ENCODE data around the gene NOTCH1. TPM values are rescaled to one million over a fixed set of nuclear protein-coding genes. Genes with fewer than 3 reads are reported as not detected.
"Not testable (repeated sequence)": the region's sequence is repeated elsewhere in the genome, so short reads cannot be mapped to it uniquely, and the experiment has no call there.

NOTCH1 gene
- total RNA-seq, 1 experiment from 2014 or later = 37.2 TPM

DNA sequence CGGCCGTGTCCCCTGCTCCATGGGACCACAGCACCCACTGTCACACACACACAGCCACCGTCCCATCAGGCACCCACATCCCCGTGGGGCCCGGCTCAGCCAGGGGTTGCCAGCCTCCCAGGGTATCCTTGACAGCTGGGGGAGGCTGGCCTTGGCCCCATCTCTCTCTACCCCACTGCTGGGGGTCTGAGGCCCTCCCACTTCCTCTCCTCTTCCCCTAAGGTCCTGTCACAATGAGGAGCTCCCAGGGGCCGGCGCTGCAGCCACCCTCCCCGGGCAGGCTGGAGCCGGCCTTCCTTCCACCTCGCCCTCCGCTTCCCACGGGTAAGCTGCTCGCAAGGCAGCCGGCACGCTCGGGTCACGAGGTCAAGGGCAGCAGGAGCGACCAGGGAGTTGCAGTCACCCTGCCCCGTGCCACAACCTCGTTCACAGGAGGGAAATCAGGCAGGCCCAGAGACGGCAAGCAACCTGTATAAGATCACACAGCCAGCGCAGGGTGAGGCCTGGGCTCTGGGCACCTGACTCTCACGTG is 38.6 kb upstream of the NOTCH1 start:
- no peak for DNase-seq (ENCODE audit: low spot score)
- peaks cover 31% of the 10 kb centered on the region for H3K4me1 ChIP-seq (ENCODE audit: insufficient read depth, low read length, poor library complexity, severe bottlenecking)
- no peak overlapping the region for H3K27ac ChIP-seq (ENCODE audit: low read depth, low read length, poor library complexity, severe bottlenecking)
- CTCF ChIA-PET = interaction anchor here (0.5 kb wide), 1 partner anchor 195 kb away, joined by 4 read pairs; no protein-coding TSS in a partner anchor
- H3K9me3 ChIP-seq (ENCODE audit: low read depth, low read length, poor library complexity, severe bottlenecking) = no peaks in the 10 kb centered on the region
- H3K27me3 ChIP-seq (replicated peaks; ENCODE audit: insufficient read depth, low read depth, low read length, poor library complexity) = no peaks in the 10 kb centered on the region
- H3K36me3 ChIP-seq (ENCODE audit: insufficient read depth, low read length, poor library complexity, severe bottlenecking) = no peaks in the 10 kb centered on the region
- no TSS peak for BruUV-seq (replicated peaks)
- TF ChIP-seq EZH2 (IDR thresholded peaks at IDR 0.05; ENCODE audit: borderline replicate concordance, low read depth, low read length, poor library complexity, severe bottlenecking) = no peak
- TF ChIP-seq, protein P1, sequence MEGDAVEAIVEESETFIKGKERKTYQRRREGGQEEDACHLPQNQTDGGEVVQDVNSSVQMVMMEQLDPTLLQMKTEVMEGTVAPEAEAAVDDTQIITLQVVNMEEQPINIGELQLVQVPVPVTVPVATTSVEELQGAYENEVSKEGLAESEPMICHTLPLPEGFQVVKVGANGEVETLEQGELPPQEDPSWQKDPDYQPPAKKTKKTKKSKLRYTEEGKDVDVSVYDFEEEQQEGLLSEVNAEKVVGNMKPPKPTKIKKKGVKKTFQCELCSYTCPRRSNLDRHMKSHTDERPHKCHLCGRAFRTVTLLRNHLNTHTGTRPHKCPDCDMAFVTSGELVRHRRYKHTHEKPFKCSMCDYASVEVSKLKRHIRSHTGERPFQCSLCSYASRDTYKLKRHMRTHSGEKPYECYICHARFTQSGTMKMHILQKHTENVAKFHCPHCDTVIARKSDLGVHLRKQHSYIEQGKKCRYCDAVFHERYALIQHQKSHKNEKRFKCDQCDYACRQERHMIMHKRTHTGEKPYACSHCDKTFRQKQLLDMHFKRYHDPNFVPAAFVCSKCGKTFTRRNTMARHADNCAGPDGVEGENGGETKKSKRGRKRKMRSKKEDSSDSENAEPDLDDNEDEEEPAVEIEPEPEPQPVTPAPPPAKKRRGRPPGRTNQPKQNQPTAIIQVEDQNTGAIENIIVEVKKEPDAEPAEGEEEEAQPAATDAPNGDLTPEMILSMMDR (conservative IDR thresholded peaks at IDR 0.05; ENCODE audit: low read depth, low read length) = no peak
- POLR2A ChIA-PET (ENCODE audit: low non-redundant PET) = no interaction called here
- intact Hi-C loops (cut with micrococcal nuclease; ENCODE audit: unreplicated experiment) = no loop called here
- no peak overlapping the region for H3K4me3 ChIP-seq (ENCODE audit: low read depth, low read length, poor library complexity, severe bottlenecking)

DNA sequence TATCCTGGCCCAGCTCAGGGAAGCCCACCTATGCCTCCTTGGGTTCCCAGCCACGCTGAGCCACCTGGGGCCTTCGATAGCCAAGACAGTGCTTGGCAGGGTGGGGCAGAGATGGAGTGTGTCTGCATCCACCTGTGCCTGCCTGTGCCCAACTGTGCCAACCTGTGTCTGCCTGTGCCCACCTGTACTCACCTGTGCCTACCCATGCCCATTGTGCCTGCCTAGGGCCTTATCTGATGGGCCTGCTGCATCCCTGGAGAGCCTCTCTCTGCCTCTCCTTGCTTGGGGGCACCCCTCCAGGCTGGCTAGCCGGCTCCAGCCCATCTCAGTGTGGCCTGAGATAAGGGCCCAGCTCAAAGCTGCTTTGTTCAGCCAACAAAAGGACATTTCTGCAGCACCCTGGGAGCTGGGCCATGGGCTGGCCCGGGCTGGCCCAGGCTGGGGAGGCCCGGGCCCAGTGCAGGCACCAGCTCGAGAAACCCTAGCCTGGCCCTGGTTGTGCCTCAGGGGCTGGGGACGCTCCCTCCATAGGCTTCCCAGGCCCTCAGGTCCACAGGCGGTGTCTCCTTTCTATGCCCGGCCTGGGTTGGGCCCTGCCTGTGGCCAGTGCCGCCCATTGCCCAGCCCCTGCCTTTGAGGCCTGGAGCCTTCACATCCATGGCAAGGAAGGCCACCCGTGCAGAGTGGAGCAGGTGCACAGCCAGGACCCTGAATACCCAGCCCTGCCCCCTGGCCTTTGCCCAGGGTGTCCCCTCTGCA is 37.3 kb upstream of the NOTCH1 start:
- intact Hi-C loops (cut with micrococcal nuclease; ENCODE audit: unreplicated experiment) = no loop called here
- CTCF ChIA-PET = no interaction called here
- Histone ChIP-seq H3K36me3 (ENCODE audit: insufficient read depth, low read length, poor library complexity, severe bottlenecking) (no peaks in the 10 kb centered on the region), H3K4me1 (ENCODE audit: insufficient read depth, low read length, poor library complexity, severe bottlenecking) (peaks cover 19% of the 10 kb centered on the region), H3K9me3 (ENCODE audit: low read depth, low read length, poor library complexity, severe bottlenecking) (no peaks in the 10 kb centered on the region), H3K27ac (ENCODE audit: low read depth, low read length, poor library complexity, severe bottlenecking) (no peak overlapping the region), H3K27me3 (replicated peaks; ENCODE audit: insufficient read depth, low read depth, low read length, poor library complexity) (no peaks in the 10 kb centered on the region), H3K4me3 (ENCODE audit: low read depth, low read length, poor library complexity, severe bottlenecking) (no peak overlapping the region)
- POLR2A ChIA-PET (ENCODE audit: low non-redundant PET) = no interaction called here
- no TSS peak for BruUV-seq (replicated peaks)
- TF ChIP-seq EZH2 (IDR thresholded peaks at IDR 0.05; ENCODE audit: borderline replicate concordance, low read depth, low read length, poor library complexity, severe bottlenecking) = no peak
- TF ChIP-seq, protein P1 (conservative IDR thresholded peaks at IDR 0.05; ENCODE audit: low read depth, low read length) = no peak
- no peak for DNase-seq (ENCODE audit: low spot score)

DNA sequence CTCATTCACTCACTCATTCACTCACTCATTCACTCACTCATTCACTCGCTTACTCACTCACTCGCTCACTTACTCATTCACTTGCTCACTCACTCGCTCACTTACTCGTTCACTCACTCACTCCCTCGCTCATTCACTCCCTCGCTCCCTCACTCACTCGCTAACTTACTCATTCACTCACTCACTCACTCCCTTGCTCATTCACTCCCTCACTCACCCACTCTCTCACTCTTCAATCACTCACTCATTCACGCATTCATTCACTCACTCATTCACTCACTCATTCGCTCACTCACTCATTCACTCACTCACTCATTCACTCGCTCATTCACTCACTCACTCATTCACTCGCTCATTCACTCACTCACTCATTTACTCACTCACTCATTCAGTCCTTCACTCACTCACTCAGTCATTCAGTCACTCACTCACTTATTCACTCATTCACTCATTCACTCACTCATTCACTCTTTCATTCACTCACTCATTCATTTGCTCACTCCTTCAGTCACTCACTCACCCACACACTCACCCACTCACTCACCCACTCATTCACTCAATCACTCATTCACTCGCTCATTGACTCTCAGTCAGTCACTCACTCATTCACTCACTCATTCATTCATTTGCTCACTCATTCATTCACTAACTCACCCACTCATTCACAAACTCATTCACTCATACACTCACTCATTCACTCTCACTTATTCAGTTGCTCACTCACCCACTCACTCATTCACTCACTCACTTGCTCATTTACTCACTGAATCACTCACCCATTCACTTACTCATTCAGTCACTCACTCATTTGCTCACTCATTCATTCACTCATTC is 36.0 kb upstream of the NOTCH1 start:
- BruUV-seq (replicated peaks) = no TSS peak
- Histone ChIP-seq H3K36me3 (ENCODE audit: insufficient read depth, low read length, poor library complexity, severe bottlenecking) (no peaks in the 10 kb centered on the region), H3K9me3 (ENCODE audit: low read depth, low read length, poor library complexity, severe bottlenecking) (no peaks in the 10 kb centered on the region), H3K27me3 (replicated peaks; ENCODE audit: insufficient read depth, low read depth, low read length, poor library complexity) (no peaks in the 10 kb centered on the region), H3K4me3 (ENCODE audit: low read depth, low read length, poor library complexity, severe bottlenecking) (no peak overlapping the region), H3K27ac (ENCODE audit: low read depth, low read length, poor library complexity, severe bottlenecking) (no peak overlapping the region), H3K4me1 (ENCODE audit: insufficient read depth, low read length, poor library complexity, severe bottlenecking) (peaks cover 5% of the 10 kb centered on the region)
- TF ChIP-seq, protein P1 (conservative IDR thresholded peaks at IDR 0.05; ENCODE audit: low read depth, low read length) = no peak
- no peak for TF ChIP-seq EZH2 (IDR thresholded peaks at IDR 0.05; ENCODE audit: borderline replicate concordance, low read depth, low read length, poor library complexity, severe bottlenecking)
- intact Hi-C loops (cut with micrococcal nuclease; ENCODE audit: unreplicated experiment) = no loop called here
- POLR2A ChIA-PET (ENCODE audit: low non-redundant PET) = no interaction called here
- CTCF ChIA-PET = no interaction called here
- no peak for DNase-seq (ENCODE audit: low spot score)

DNA sequence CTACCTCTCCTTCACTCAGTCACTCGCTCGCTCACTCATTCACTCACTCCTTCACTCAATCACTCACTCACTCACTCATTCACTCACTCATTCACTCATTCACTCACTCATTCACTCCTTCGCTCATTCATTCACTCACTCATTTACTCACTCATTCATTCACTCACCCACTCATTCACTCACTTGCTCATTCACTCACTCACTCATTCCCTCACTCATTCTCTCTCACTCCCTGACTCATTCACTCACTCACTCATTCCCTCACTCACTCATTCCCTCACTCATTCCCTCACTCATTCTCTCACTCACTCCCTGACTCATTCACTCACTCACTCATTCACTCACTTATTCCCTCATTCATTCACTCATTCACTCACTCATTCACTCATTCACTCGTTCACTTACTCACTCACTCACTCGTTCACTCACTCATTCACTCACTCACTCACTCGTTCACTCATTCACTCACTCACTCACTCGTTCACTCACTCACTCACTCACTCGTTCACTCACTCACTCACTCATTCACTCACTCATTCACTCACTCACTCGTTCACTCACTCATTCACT is 33.9 kb upstream of the NOTCH1 start:
- H3K27me3 ChIP-seq (replicated peaks; ENCODE audit: insufficient read depth, low read depth, low read length, poor library complexity); H3K4me1 ChIP-seq (ENCODE audit: insufficient read depth, low read length, poor library complexity, severe bottlenecking); CTCF ChIA-PET; H3K36me3 ChIP-seq (ENCODE audit: insufficient read depth, low read length, poor library complexity, severe bottlenecking); H3K9me3 ChIP-seq (ENCODE audit: low read depth, low read length, poor library complexity, severe bottlenecking); BruUV-seq (replicated peaks); H3K27ac ChIP-seq (ENCODE audit: low read depth, low read length, poor library complexity, severe bottlenecking); DNase-seq (ENCODE audit: low spot score); H3K4me3 ChIP-seq (ENCODE audit: low read depth, low read length, poor library complexity, severe bottlenecking); intact Hi-C loops (cut with micrococcal nuclease; ENCODE audit: unreplicated experiment): not testable (repeated sequence)
- POLR2A ChIA-PET (ENCODE audit: low non-redundant PET) = interaction anchor here (0.6 kb wide), 1 partner anchor 240 kb away, joined by 11 read pairs; no protein-coding TSS in a partner anchor

Measured in A673 (cell line).